Stomach smooth muscle (tissue), 2 donors: ENCODE data around the gene CSNK2A1.
"Not testable (repeated sequence)": the region's sequence is repeated elsewhere in the genome, so short reads cannot be mapped to it uniquely, and the experiment has no call there.

Source experiments
- H3K27ac ChIP-seq: one replicate; pipeline ENCODE4 v1.7.0; 2013; ENCODE audit warnings: mild to moderate bottlenecking, low read length, inconsistent platforms
- H3K27me3 ChIP-seq, 2 donors: one replicate each; pipeline ENCODE4 v1.7.0; 2013; ENCODE audit warnings: low read length in 2 of 2; ENCODE audit not compliant: insufficient read depth in 2 of 2, control insufficient read depth in 1 of 2
- H3K36me3 ChIP-seq, 2 donors: one replicate each; pipeline ENCODE4 v1.7.0; 2013; ENCODE audit warnings: low read length in 2 of 2; ENCODE audit not compliant: control insufficient read depth in 2 of 2, insufficient read depth in 2 of 2
- H3K4me1 ChIP-seq: one replicate; pipeline ENCODE4 v1.7.0; 2013; ENCODE audit warnings: low read length; ENCODE audit not compliant: control insufficient read depth, insufficient read depth
- H3K4me3 ChIP-seq, 2 donors: one replicate each; pipeline ENCODE4 v1.7.0; 2013; ENCODE audit warnings: low read length in 2 of 2
- H3K9ac ChIP-seq, 2 donors: one replicate each; pipeline ENCODE4 v1.7.0; 2013; ENCODE audit warnings: low read length in 2 of 2, mild to moderate bottlenecking in 1 of 2
- H3K9me3 ChIP-seq, 2 donors: one replicate each; pipeline ENCODE4 v1.7.0; 2013; ENCODE audit warnings: low read length in 2 of 2; ENCODE audit not compliant: control insufficient read depth in 2 of 2
- donor health status: healthy.
- donor health status: Pancreatic carcinoma.

CSNK2A1 gene

DNA sequence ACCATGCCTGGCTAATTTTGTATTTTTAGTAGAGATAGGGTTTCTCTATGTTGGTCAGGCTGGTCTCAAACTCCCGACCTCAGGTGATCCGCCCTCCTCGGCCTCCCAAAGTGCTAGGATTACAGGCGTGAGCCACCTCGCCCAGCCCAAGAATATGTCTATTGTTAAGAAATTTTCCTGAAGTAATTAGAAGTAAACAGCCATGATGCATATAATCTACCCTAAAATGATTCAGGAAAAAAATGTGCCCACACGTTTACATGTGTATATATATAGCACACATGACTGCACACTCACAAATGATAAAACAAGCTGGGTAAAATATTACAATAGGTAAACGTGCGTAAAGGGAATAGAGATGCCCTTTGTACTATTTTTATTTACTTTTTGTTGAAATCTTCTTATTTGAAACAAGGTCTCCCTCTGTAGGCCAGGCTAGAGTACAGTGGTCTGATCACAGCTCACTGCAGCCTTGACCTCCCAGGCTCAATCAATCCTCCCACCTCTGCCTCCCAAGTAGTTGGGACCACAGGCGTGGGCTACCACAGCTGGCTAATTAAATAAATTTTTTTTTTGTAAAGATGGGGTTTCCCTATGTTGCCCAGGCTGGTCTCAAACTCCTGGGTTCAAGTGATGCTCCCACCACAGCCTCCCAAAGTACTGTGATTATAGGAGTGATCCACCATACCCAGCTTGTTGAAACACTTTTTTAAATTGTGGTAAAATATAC is 33.1 kb downstream of the CSNK2A1 start:
- peaks cover 7 to 14% of the 10 kb centered on the region in 2 donors for H3K36me3 ChIP-seq
- H3K9me3 ChIP-seq, H3K4me3 ChIP-seq, H3K27ac ChIP-seq, H3K4me1 ChIP-seq, H3K27me3 ChIP-seq, H3K9ac ChIP-seq: not testable (repeated sequence)

DNA sequence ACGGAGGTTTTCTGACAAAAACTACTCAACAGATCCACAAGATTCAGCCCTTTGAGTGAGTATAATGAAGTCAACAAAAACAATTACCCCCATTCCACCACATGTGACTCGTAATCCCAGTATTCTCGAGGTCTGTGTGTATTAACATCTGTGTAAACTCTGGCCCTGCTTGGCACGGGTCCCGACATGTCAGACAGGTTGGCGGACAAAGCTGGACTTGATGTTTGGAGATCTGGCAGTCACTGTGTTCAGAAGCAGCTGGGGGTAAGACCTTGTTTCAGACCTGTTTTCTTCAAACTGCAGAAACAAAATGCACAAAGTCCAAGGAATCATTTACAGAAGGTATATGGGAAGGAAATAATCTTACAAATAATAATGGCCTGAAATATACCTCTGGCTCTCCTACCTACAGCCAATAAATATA is 35.2 kb downstream of the CSNK2A1 start:
- not testable (repeated sequence) for H3K4me1 ChIP-seq, H3K4me3 ChIP-seq

DNA sequence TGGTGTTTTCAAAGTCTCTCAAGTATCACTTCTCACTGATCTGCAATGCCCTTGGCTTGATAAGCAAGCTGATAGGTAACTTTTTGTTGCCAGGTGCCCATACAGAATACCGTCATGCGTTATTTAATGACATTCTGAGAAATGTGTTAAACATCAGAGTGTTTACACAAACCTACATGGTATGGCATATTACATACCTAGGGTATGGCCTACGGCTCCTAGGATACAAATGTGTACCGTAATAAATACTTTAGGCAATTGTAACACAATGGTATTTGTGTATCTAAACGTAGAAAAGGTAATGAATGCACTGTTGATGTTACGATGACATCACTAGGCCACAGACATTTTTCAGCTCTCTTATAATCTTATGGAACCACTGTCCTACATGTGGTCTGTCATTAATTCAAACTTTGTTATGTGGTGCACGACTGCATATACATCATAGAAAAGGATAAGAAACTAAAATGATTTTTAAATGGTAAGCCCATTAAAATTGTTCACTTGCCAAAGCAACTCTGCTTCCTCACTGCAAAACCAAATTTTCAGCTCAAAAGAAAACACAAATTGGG is 35.7 kb downstream of the CSNK2A1 start:
- Histone ChIP-seq H3K27ac (no peak overlapping the region), H3K4me1 (no peaks in the 10 kb centered on the region), H3K9ac (no peak overlapping the region), H3K9me3 (no peaks in the 10 kb centered on the region), H3K36me3 (peaks cover 21 to 27% of the 10 kb centered on the region in 2 donors), H3K27me3 (no peaks in the 10 kb centered on the region), H3K4me3 (no peak overlapping the region)

More for the DNA sequence above, 35.2 kb downstream of the CSNK2A1 start:
- H3K9ac ChIP-seq, H3K9me3 ChIP-seq, H3K27me3 ChIP-seq, H3K27ac ChIP-seq: not testable (repeated sequence)
- peaks cover 16 to 22% of the 10 kb centered on the region in 2 donors for H3K36me3 ChIP-seq

- Histone ChIP-seq H3K36me3 (peaks cover 28 to 29% of the 10 kb centered on the region in 2 donors), H3K27me3 (no peaks in the 10 kb centered on the region), H3K27ac (no peak overlapping the region), H3K4me3 (no peak overlapping the region), H3K9me3 (no peaks in the 10 kb centered on the region), H3K4me1 (no peaks in the 10 kb centered on the region), H3K9ac (no peak overlapping the region)
These were observed 36.4 kb downstream of the CSNK2A1 start for GRCh38 chr20:507006-507758.

GRCh38 chr20:504632-505075 is 38.9 kb downstream of the CSNK2A1 start:
- H3K27ac ChIP-seq = no peak overlapping the region

DNA sequence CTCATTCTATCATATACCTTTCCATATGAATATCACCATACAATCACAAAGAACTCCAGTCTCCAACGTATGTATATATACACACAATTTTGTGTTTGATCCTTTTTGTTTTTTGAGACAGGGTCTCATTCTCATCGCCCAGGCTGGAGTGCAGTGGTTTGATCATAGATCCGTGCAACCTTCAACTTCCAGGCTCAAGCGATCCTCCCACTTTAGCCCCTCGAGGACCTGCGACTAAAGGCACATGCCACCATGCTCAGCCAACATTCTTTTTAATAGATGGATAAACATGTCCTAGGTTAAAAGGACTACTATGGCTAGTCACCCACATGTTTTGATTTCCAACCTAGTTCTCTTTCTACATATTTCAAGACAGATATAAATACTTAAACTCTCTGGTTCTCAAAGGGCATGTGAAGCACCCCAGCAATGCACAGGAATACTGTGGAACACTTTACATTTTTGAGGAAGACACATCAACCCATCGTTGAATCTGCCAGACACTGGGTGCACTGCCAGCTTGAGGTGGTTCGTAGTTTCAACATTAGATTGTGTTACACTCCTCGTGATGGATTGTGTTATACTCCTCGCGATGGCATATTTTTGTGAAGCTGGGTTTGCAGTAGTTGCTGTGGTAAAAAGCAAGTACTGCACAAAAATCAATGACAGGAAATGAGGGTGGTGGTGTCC is 40.4 kb downstream of the CSNK2A1 start:
- Histone ChIP-seq H3K9me3 (no peaks in the 10 kb centered on the region), H3K9ac (no peak overlapping the region), H3K4me3 (no peak overlapping the region), H3K4me1 (no peaks in the 10 kb centered on the region), H3K27ac (no peak overlapping the region), H3K27me3 (no peaks in the 10 kb centered on the region), H3K36me3 (peaks cover 35 to 44% of the 10 kb centered on the region in 2 donors)

More at GRCh38 chr20:504632-505075, 38.9 kb downstream of the CSNK2A1 start:
- peaks cover 28 to 35% of the 10 kb centered on the region in 2 donors for H3K36me3 ChIP-seq
- no peak overlapping the region for H3K9ac ChIP-seq
- H3K9me3 ChIP-seq = no peaks in the 10 kb centered on the region
- H3K27me3 ChIP-seq = no peaks in the 10 kb centered on the region
- H3K4me3 ChIP-seq = no peak overlapping the region
- no peaks in the 10 kb centered on the region for H3K4me1 ChIP-seq

DNA sequence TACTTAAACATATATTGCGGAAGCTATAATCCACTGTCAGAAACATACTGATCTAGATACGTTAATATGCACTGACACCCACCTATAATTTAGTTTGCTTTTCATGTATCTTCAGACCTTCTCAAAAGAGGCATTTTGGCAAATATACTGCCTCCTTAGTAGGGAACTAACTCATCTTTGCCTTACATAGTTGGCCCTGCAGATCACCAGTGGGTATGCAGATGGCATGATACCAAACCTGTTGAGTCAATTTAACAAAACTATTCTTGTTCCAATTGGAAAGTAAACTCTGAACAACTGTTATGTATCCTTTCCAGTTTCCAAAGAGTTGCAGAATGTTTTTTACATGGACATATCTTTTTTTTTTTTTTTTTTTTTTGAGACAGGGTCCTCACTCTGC is 45.6 kb downstream of the CSNK2A1 start:
- H3K4me3 ChIP-seq = no peak overlapping the region
- H3K36me3 ChIP-seq = peaks cover 33 to 44% of the 10 kb centered on the region in 2 donors
- no peak overlapping the region for H3K27ac ChIP-seq
- no peaks in the 10 kb centered on the region for H3K27me3 ChIP-seq
- no peaks in the 10 kb centered on the region for H3K9me3 ChIP-seq
- H3K9ac ChIP-seq = no peak overlapping the region
- no peaks in the 10 kb centered on the region for H3K4me1 ChIP-seq

GRCh38 chr20:496126-496696 is 47.4 kb downstream of the CSNK2A1 start:
- H3K4me1 ChIP-seq = no peaks in the 10 kb centered on the region
- no peak overlapping the region for H3K27ac ChIP-seq
- no peak overlapping the region for H3K9ac ChIP-seq
- H3K9me3 ChIP-seq = no peaks in the 10 kb centered on the region
- H3K27me3 ChIP-seq = no peaks in the 10 kb centered on the region
- no peak overlapping the region for H3K4me3 ChIP-seq
- H3K36me3 ChIP-seq = peaks cover 28 to 44% of the 10 kb centered on the region in 2 donors

- H3K4me1 ChIP-seq = no peaks in the 10 kb centered on the region
- no peak overlapping the region for H3K27ac ChIP-seq
- H3K9me3 ChIP-seq = no peaks in the 10 kb centered on the region
- H3K36me3 ChIP-seq = peaks cover 45% of the 10 kb centered on the region in 2 donors
- no peak overlapping the region for H3K4me3 ChIP-seq
- H3K9ac ChIP-seq = no peak overlapping the region
- no peaks in the 10 kb centered on the region for H3K27me3 ChIP-seq
These were observed 51.4 kb downstream of the CSNK2A1 start for GRCh38 chr20:492159-492558.

- no peaks in the 10 kb centered on the region for H3K27me3 ChIP-seq
- H3K4me3 ChIP-seq = no peak overlapping the region
- peaks cover 3% of the 10 kb centered on the region for H3K4me1 ChIP-seq
- no peaks in the 10 kb centered on the region for H3K9me3 ChIP-seq
- no peak overlapping the region for H3K9ac ChIP-seq
- H3K36me3 ChIP-seq = peaks cover 48 to 49% of the 10 kb centered on the region in 2 donors
- H3K27ac ChIP-seq = no peak overlapping the region
These were observed 55.9 kb downstream of the CSNK2A1 start for GRCh38 chr20:487655-488054.
